Kidney (tissue), 14 donors: ENCODE results near the gene SNAP47. TPM values are rescaled to one million over a fixed set of nuclear protein-coding genes. Genes with fewer than 3 reads are reported as not detected.
"Not testable (repeated sequence)": the region's sequence is repeated elsewhere in the genome, so short reads cannot be mapped to it uniquely, and the experiment has no call there.

Experiments used
- DNase-seq, 5 donors: peaks; one replicate each; pipeline ENCODE4 v3.0.0-alpha.2; 2013 to 2020
- FAIRE-seq: peaks from 2 replicates; lab custom pipeline; 2012; peaks lifted over from hg19 to GRCh38; lab: Jason Lieb, UNC
- H3K27ac ChIP-seq, 2 donors: one replicate each; pipeline ENCODE4 v1.7.0; 2013; ENCODE audit warnings: low read depth in 2 of 2, low read length in 2 of 2, inconsistent platforms in 1 of 2
- H3K27me3 ChIP-seq: one replicate; pipeline ENCODE4 v1.7.1; 2013; ENCODE audit warnings: low read length, inconsistent platforms; ENCODE audit not compliant: control insufficient read depth, insufficient read depth
- H3K36me3 ChIP-seq, 3 donors: one replicate each; pipeline versions ENCODE4 v1.7.0 to v1.7.1; 2013; ENCODE audit warnings: low read length in 3 of 3, control low read depth in 1 of 3, inconsistent platforms in 1 of 3; ENCODE audit not compliant: insufficient read depth in 3 of 3, control insufficient read depth in 2 of 3
- H3K4me1 ChIP-seq, 3 donors: one replicate each; pipeline versions ENCODE4 v1.7.0 to v1.7.1; 2013; ENCODE audit warnings: low read length in 3 of 3, inconsistent platforms in 1 of 3, low read depth in 1 of 3; ENCODE audit not compliant: control insufficient read depth in 2 of 3, insufficient read depth in 2 of 3
- H3K4me3 ChIP-seq, 3 donors: one replicate each; pipeline versions ENCODE4 v1.7.0 to v1.8.1; 2013; ENCODE audit warnings: low read length in 3 of 3, control low read depth in 1 of 3, inconsistent platforms in 1 of 3
- H3K9ac ChIP-seq, 3 donors: one replicate each; pipeline versions ENCODE4 v1.7.0 to v1.7.1; 2013; ENCODE audit warnings: low read length in 3 of 3, control low read depth in 1 of 3, inconsistent platforms in 1 of 3
- H3K9me3 ChIP-seq, 3 donors: one replicate each; pipeline versions ENCODE4 v1.7.0 to v1.7.1; 2013; ENCODE audit warnings: low read length in 3 of 3, control low read depth in 1 of 3, inconsistent platforms in 1 of 3; ENCODE audit not compliant: control insufficient read depth in 2 of 3, insufficient read depth in 1 of 3
- CTCF ChIP-seq: IDR thresholded peaks from 3 replicates; pipeline ENCODE4 v1.5.1; 2012; ENCODE audit warnings: mild to moderate bottlenecking, moderate library complexity, borderline replicate concordance; ENCODE audit not compliant: insufficient read depth; ENCODE audit errors: extremely low read depth
- intact Hi-C: fragments of 100-400 bp; cut with DNase I; formaldehyde crosslinking; loops from one replicate; pipeline ENCODE4 v1.11.1; 2022
- polyA plus RNA-seq: library from polyadenylated mRNA; stranded (reverse); fragments of 350-450 nt; fragmentation: Illumina TruSeq; extraction: RNeasy Lipid Tissue Mini Kit (QIAGEN cat#74804); gene quantifications from one replicate; pipeline ENCODE4 v1.2.3, GENCODE V29; 2014; ENCODE audit warnings: low read depth, low replicate concordance; ENCODE audit not compliant: insufficient read depth
- total RNA-seq: library from RNA; stranded (reverse); fragmentation: NEBNext Ultra II Directional; extraction: Animal tissue kit (Norgen Biotek cat#: 25700); gene quantifications from one replicate; pipeline ENCODE4 v1.2.1, GENCODE V29; 2021
- donor health status: control.
- donor health status: control.
- donor health status: control.
- donor health status: control.
- donor health status: control.
- donor health status: DM: yes; HTN: yes; CAD: no.
- donor health status: Normal renal cell carcinoma (clear cell type).

The SNAP47 gene
- total and polyA plus RNA-seq, 2 donors from 2014 or later = 31.6 to 32.4 TPM

GRCh38 chr1:227697321-227697864, 37.8 kb upstream of the SNAP47 start:
- intact Hi-C loops = no loop called here
- no peaks in the 10 kb centered on the region for H3K4me1 ChIP-seq
- FAIRE-seq = no peak
- no peaks in the 10 kb centered on the region for H3K27me3 ChIP-seq
- TF ChIP-seq CTCF = no peak
- peaks cover 0 to 37% (median 15%) of the 10 kb centered on the region in 3 donors for H3K9me3 ChIP-seq
- H3K36me3 ChIP-seq = no peaks in the 10 kb centered on the region
- no peak overlapping the region for H3K27ac ChIP-seq
- no peak for DNase-seq
- no peak overlapping the region for H3K9ac ChIP-seq
- H3K4me3 ChIP-seq = no peak overlapping the region

GRCh38 chr1:227701631-227702030, 33.6 kb upstream of the SNAP47 start:
- intact Hi-C loops, DNase-seq, H3K9ac ChIP-seq, H3K4me3 ChIP-seq, H3K4me1 ChIP-seq, H3K27me3 ChIP-seq, FAIRE-seq, H3K27ac ChIP-seq, H3K36me3 ChIP-seq: not testable (repeated sequence)
- peaks cover 0 to 20% (median 10%) of the 10 kb centered on the region in 3 donors for H3K9me3 ChIP-seq

- Histone ChIP-seq H3K4me3 (no peak overlapping the region), H3K9ac (no peak overlapping the region), H3K27me3 (no peaks in the 10 kb centered on the region), H3K9me3 (peaks cover 0 to 9% (median 2%) of the 10 kb centered on the region in 3 donors), H3K36me3 (no peaks in the 10 kb centered on the region), H3K4me1 (no peaks in the 10 kb centered on the region), H3K27ac (no peak overlapping the region)
- FAIRE-seq = no peak
- no peak for DNase-seq
- no peak for TF ChIP-seq CTCF
- intact Hi-C loops = no loop called here
Measured at GRCh38 chr1:227707846-227708245, 27.4 kb upstream of the SNAP47 start.

GRCh38 chr1:227709451-227709850, 25.8 kb upstream of the SNAP47 start:
- no peak for TF ChIP-seq CTCF
- intact Hi-C loops = no loop called here
- H3K36me3 ChIP-seq = no peaks in the 10 kb centered on the region
- H3K27ac ChIP-seq = no peak overlapping the region
- DNase-seq (no peak), FAIRE-seq (no peak)
- no peaks in the 10 kb centered on the region for H3K4me1 ChIP-seq
- H3K9ac ChIP-seq = no peak overlapping the region
- no peaks in the 10 kb centered on the region for H3K27me3 ChIP-seq
- no peak overlapping the region for H3K4me3 ChIP-seq
- H3K9me3 ChIP-seq = peaks cover 0 to 16% (median 2%) of the 10 kb centered on the region in 3 donors

- H3K4me3 ChIP-seq, H3K27me3 ChIP-seq, H3K4me1 ChIP-seq, H3K36me3 ChIP-seq, intact Hi-C loops, H3K9ac ChIP-seq, H3K27ac ChIP-seq, FAIRE-seq, DNase-seq: not testable (repeated sequence)
- H3K9me3 ChIP-seq = peaks cover 0 to 23% (median 2%) of the 10 kb centered on the region in 3 donors
Measured at GRCh38 chr1:227710474-227710873, 24.8 kb upstream of the SNAP47 start.
